DND-41 (cell line): ENCODE measurements around the gene CREBL2.

Source experiments
- EZH2 ChIP-seq: IDR thresholded peaks from 3 replicates; pipeline ENCODE4 v1.6.1; 2012; ENCODE audit warnings: borderline replicate concordance, low read depth, mild to moderate bottlenecking, moderate library complexity, low read length, inconsistent platforms; ENCODE audit not compliant: severe bottlenecking
- TF ChIP-seq, protein P1 (sequence below): IDR thresholded peaks from 2 replicates; pipeline ENCODE4 v1.5.1; 2012; ENCODE audit warnings: borderline replicate concordance, low read length, moderate library complexity, mild to moderate bottlenecking; ENCODE audit not compliant: poor library complexity, severe bottlenecking; ENCODE audit errors: extremely low read depth

DNA sequence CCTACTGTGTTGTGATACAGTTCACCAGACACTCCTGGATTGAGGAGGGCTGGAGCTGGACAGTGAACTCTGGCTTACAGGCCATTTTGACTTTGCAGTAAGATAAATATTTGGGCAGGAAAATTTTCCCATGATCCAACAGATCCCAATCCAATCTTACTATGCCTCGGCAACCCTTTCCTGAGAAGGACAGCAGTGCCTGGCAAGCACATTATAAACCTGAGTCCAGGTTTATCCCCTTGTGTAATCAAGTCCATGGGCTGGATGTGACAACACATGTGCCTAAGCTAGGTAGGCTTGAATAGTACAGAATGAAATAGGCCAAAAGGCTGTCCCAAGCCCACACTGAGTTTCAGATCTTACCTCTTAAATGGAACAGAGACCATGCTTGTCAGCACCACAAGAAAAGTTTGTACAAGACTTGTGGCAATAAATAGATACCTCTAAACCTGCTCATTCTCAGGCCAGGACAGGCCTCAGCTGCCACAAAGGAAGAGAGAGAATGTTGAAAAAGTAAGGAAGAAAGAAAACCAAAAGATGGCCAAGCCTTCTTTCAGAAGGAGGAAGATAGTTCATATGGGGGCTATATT lies 34.9 kb downstream of the CREBL2 start:
- TF ChIP-seq, protein P1, sequence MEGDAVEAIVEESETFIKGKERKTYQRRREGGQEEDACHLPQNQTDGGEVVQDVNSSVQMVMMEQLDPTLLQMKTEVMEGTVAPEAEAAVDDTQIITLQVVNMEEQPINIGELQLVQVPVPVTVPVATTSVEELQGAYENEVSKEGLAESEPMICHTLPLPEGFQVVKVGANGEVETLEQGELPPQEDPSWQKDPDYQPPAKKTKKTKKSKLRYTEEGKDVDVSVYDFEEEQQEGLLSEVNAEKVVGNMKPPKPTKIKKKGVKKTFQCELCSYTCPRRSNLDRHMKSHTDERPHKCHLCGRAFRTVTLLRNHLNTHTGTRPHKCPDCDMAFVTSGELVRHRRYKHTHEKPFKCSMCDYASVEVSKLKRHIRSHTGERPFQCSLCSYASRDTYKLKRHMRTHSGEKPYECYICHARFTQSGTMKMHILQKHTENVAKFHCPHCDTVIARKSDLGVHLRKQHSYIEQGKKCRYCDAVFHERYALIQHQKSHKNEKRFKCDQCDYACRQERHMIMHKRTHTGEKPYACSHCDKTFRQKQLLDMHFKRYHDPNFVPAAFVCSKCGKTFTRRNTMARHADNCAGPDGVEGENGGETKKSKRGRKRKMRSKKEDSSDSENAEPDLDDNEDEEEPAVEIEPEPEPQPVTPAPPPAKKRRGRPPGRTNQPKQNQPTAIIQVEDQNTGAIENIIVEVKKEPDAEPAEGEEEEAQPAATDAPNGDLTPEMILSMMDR, result no peak
- TF ChIP-seq EZH2, result no peak
